SKM-1 treated with dmso at 0.1 percent for 144 hours (cell line): Measurements from ENCODE around the gene ERG.

ENCODE experiments used
- DNase-seq: peaks from one replicate; lab custom pipeline; 2025; ENCODE audit not compliant: unreplicated experiment; lab: John Stamatoyannopoulos, UW

Gene ERG

GRCh38 chr21:38439426-38439825, 58.9 kb downstream of the ERG start:
- DNase-seq = no peak

GRCh38 chr21:38438462-38438893, 59.8 kb downstream of the ERG start:
- no peak for DNase-seq

DNA sequence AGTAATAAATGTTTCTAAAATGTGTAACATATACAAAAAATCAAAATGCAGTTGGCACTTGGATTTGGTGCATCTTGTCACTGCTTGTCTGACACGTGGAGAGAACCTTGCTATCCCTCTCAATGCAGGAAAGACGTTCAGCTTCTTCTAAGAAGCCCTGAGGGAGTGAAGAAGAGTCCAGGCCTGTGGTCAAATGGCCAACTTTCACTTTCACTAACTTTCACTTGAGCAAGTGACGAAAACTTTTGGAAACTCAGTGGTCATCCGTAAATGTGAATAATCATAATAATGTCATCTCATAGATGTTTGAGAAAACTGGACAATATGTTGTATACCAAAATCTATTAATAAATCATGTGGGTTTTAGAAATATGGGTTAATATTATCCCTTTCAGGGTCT, 61.9 kb downstream of the ERG start:
- DNase-seq = no peak

DNA sequence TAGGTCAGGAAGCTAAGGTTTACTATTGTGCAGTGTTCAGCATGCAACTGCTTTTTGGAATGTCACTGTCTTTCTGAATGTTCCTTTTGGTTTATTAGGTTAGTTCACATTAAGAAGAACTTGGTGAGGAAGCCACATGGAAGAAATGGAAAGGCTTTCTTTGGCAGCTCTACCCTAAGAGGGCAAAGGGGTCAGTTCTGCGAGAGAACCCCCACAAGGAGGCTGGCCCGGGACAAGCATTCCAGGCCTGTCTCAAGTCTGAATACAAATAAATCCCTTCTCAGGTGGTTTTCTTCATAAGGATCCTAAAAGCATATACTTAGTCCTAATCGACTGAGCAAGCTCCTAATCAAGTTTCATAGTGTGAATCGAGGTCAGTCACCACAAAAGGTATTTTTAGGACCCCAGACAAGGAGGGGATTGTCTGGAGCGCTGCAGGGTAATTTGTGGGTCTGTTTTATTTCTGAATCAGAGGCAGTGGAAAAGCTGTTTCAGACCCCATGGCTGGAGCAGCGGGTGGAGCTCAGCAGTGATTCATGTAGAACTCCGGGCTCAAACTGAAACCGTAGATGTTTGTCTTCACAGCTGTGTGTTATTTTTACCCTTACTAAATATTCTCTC, 63.3 kb downstream of the ERG start:
- DNase-seq = no peak

DNA sequence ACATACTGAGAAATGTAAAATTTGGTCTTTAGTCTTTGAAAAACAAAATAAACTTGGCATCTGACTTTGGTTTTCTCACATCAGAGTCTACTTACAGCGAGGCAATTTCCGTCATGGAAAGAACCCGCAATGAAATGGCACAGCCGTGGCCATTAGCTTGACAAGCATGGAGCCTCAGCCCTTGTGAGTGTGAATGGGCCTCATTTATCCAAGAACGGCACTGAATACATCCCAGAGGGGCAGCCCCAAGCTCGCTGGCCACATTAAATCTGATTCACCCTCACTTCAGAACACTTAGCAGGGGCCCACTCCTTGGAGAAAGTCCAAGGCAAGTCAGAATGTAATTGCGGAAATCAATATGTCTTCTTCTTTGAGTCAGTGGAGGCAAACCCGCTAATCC, 64.8 kb downstream of the ERG start:
- DNase-seq = no peak

- no peak for DNase-seq
Measured at GRCh38 chr21:38430401-38430984, 67.8 kb downstream of the ERG start.

DNA sequence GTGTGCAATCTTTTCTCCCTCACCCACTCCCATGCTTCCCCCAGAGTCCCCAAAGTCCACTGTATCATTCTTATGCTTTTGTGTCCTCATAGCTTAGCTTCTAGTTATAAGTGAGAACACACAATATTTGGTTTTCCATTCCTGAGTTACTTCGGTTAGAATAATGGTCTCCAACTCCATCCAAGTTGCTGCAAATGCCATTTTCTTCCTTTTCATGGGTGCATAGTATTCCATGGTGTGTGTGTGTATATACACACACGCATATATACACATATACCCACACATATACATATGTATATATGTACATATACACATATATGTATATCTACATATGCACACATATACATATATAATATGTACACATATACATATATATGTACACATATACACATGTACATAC, 69.3 kb downstream of the ERG start:
- DNase-seq = no peak

DNA sequence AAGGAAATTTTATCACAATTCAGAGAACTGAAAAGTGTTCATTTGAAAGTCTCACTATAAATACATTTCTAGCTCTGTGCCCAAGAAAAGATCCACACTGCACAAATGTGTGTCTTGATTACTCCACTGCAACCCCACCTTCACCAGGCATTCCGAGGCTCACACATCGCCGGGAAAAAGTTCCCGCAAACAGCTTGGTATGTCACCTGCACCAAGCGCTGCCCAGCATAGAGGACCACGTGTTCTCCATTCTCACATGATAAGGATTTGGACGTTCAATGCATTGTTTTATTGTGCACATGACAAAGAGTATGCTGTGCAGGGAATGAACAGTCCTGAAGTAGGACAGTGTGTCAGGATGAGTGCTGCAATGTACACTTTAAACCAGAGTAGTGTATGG, 70.1 kb downstream of the ERG start:
- DNase-seq = no peak

DNA sequence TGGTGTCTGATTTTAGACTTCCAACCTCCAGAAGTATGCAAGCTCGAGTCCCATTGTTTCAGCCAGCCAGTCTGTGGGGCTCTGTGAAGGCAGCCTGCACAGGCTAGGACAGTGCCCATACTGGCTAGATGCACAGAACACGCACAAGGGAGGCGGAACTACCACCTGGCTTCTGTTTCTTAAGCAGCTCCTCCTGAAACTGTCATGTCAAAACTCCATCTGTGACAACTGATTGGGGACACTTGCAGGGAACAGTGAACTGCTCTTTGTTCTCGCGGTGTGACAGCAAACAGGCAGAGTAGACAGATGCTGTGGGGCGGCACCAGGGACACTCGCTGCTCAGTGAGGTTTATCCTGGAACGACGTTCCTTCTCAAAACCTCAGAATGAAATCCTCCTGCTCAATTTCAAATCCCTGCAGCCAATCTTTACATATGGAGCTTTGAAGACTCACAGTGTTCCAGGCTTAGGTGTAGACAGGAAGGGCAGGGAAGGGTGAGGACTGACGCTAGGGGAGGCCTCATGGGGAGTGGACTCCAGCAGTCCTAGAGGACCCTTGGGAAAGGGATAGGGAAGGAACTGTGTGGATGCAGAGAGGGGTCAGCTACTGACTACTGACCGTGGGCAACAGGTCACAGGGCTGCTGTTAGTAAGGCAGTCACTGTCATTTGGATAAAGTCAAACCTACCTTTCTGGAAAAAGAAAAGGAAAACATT, 73.8 kb downstream of the ERG start:
- DNase-seq = no peak

DNA sequence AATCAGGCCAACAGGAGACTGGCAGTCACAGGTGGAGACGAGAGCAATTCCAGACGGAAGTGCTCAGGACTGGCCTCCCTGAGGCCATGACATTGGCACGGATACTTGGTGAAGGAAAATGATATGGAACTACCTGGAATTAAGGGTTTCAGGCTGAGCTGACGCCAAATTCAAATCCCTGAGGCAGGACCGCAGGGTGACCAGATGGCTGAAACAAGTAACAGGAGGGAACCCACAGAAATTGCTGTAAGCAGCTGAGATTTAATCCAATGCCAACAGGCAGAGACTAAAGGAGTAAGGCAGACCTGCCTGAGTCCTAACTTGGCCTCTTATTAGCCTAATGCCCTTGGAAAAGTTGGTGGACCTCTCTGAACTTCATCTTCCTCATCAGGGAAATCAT, 76.2 kb downstream of the ERG start:
- no peak for DNase-seq

- DNase-seq = no peak
Measured at GRCh38 chr21:38420140-38420539, 78.1 kb downstream of the ERG start.

DNA sequence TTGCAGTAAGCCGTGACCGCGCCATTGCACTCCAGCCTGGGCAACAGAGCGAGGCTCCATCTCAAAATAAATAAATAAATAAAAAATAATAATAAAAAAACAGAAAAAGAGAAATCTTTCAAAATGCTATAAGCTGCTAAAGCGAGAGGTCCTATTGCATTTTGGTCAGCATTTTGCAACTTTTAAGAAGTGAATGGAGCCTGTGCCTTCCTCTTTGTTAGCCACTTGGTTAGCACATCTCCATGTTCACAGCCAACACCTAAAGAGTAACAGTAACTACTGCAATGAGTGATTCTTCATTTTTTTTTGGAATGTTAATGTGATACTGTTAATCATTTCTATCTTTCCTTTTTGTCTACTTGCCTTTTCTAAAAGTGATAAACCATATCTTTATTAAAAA, 80.6 kb downstream of the ERG start:
- DNase-seq = peak; percentile 54

GRCh38 chr21:38416791-38417190, 81.5 kb downstream of the ERG start:
- no peak for DNase-seq

GRCh38 chr21:38413958-38414548, 84.2 kb downstream of the ERG start:
- no peak for DNase-seq

DNA sequence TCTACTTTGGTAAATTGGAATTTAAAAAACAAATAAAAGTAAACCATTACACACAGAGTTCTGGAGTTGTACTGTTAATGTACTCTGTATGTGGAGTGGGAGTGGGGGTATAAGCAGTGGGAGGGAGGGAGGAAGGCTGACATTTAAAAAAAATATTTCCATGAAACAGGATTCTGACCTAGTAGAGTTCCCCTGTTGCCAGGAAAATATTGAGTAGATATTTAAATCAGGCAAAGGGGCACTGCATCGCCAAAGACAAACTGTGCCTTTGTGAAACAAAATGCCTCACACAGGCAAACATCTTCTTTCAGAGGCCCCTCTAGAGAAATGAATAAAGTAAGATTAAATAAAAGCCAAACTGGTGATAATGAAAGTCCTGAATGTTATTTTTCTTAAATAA, 87.8 kb downstream of the ERG start:
- DNase-seq = no peak

GRCh38 chr21:38409907-38410306, 88.4 kb downstream of the ERG start:
- no peak for DNase-seq

GRCh38 chr21:38404177-38404576, 94.1 kb downstream of the ERG start:
- DNase-seq = no peak

DNA sequence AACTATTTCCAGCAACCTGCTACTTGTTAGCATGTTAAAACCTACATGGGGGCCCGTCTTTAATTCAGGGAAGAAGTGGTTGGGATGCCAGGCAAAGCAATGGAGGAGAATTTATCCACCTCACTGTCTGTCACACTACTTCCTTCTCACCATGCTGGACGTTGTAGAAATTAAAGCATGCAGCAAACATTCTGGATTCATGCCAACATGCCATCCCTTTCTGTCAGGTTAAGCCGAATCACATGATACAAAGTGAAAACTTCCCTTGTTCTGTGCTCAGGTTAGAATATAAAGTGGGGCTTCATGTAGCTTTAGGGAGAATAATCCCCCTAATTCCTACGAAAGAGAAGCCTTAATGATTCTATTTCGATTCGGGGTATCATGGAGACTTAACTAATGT, 95.5 kb downstream of the ERG start:
- DNase-seq = no peak

DNA sequence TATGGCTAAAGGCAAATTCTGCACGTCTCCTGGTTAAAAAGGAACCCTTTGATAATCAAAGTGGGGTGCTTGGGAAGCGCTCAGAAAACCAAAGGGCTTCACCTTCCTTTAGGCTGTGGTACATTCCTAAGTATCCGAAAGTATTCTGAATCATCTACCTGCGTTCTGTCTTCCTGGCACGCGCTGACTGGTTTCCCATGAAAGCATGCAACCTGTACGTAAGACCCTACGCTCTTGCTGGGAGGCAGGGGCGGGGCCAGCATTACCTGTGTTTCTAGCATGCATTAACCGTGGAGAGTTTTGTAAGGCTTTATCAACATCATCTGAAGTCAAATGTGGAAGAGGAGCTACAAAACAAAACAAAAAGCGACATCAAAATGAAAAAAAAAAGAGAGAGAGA, 96.0 kb downstream of the ERG start:
- no peak for DNase-seq

DNA sequence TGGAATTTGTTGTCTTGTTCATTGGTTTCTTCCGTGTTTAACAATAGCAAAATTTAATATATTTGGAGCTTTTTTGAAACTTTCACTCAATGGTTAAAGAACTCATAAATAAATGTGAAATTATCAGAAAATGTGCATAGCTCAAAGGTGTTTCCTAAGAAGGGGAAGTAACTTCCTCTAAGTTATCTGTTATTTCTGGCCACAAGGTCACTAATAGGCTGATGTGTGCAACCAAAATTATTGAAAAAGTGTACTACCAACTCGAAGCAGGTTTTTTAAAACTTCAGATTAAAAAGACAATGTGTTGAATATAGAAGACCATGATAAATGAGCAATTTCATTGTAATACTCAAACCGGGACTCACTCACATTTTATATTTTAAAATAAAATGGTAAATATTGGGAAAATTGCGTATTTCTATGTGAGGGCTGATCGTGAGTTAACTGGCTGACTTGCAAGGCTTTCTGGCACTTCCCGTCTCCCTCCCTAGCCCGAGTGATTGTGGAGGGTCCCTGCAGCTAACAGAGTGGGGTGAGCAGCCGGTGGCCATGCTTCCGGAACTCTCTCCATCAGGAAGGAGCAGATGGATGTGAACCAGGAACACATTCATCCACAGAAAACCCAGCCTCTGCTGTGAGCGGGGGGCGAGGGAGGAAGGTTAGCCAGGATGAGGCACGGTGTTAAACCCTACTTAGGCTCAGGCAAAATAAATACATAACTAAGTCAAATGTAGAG, 96.9 kb downstream of the ERG start:
- DNase-seq = no peak

- DNase-seq = no peak
Measured at GRCh38 chr21:38400195-38400919, 97.9 kb downstream of the ERG start.
